ENCODE results near the gene MEG3.

GRCh38 chr14:100891051-100891450, 65.1 kb downstream of the MEG3 start:
- no peak for TF ChIP-seq CTCF (IDR thresholded peaks at IDR 0.05; ENCODE audit: extremely low read depth in 1 of 2, insufficient read depth in 1 of 2, low read depth in 1 of 2, low read length in 2 of 2)
- TF ChIP-seq MAX (IDR thresholded peaks at IDR 0.05; ENCODE audit: insufficient read depth, insufficient read length) = no peak
- TF ChIP-seq JUN (IDR thresholded peaks at IDR 0.05; ENCODE audit: borderline replicate concordance, insufficient read depth, insufficient read length, low read depth) = no peak
